Measurements from ENCODE around the gene CACNB4. TPM values are rescaled to one million over a fixed set of nuclear protein-coding genes. Genes with fewer than 3 reads are reported as not detected.

CACNB4 gene
- total RNA-seq, 1 experiment from 2014 or later: 2.0 TPM

- ChIA-PET RAD21 (ENCODE audit: low non-redundant PET in 1 of 2, low total read pairs in 2 of 2, uncharacterized antibody in 2 of 2, unreplicated experiment in 2 of 2) (no interaction called here), POLR2A (no interaction called here), CTCF (no interaction called here)
- Histone ChIP-seq H3K36me3 (ENCODE audit: control insufficient read depth in 1 of 2, insufficient read depth in 2 of 2, low read length in 2 of 2) (no peaks in the 10 kb centered on the region), H3K27me3 (ENCODE audit: insufficient read depth, low read length) (no peaks in the 10 kb centered on the region), H2AFZ (ENCODE audit: low read depth, low read length, poor library complexity, severe bottlenecking) (peak overlapping the region; percentile 29), H4K20me1 (ENCODE audit: insufficient read depth) (no peaks in the 10 kb centered on the region), H3K9ac (ENCODE audit: low read length) (peak overlapping the region; percentile 44), H3K9me2 (ENCODE audit: insufficient read depth) (no peaks in the 10 kb centered on the region), H3K4me1 (ENCODE audit: control insufficient read depth in 1 of 2, insufficient read depth in 2 of 2, low read length in 2 of 2) (peaks cover 0 to 21% of the 10 kb centered on the region in 2 experiments; a peak in 2 of 4 replicates), H3K4me2 (ENCODE audit: low read length) (peak overlapping the region; percentile 80), H3K79me2 (ENCODE audit: insufficient read depth, low read length) (no peaks in the 10 kb centered on the region), H3K9me3 (ENCODE audit: control insufficient read depth in 1 of 2, insufficient read depth in 1 of 2, low read depth in 1 of 2, low read length in 2 of 2) (no peaks in the 10 kb centered on the region), H3K27ac (ENCODE audit: low read depth, low read length) (no peak overlapping the region), H3K4me3 (replicated peaks in 1 of 2; ENCODE audit: low read depth in 1 of 2, low read length in 2 of 2) (peak overlapping the region; percentile 42 to 58)
- intact Hi-C loops (cut with micrococcal nuclease): no loop called here
- DNase-seq (ENCODE audit: low read depth, low spot score) (peak; percentile 13), ATAC-seq (peak; percentile 43)
- no TSS peak for BruUV-seq (replicated peaks)
- no peak for TF ChIP-seq ZFX (IDR thresholded peaks at IDR 0.05)
- TF ChIP-seq MAX (IDR thresholded peaks at IDR 0.05): 0 out of 2 replicates have a peak, but pooled peaks have one; percentile 32
- TF ChIP-seq POLR2AphosphoS5 (IDR thresholded peaks at IDR 0.05; ENCODE audit: low read depth, low read length): 0 out of 2 replicates have a peak, but pooled peaks have one; percentile 18
- 0 out of 2 replicates have a peak, but pooled peaks have one; percentile 22 for TF ChIP-seq CEBPB (IDR thresholded peaks at IDR 0.05; ENCODE audit: low read depth)
- no peak for TF ChIP-seq EGR1 (IDR thresholded peaks at IDR 0.05; ENCODE audit: low read depth)
- TF ChIP-seq TCF7L2 (IDR thresholded peaks at IDR 0.05; ENCODE audit: borderline replicate concordance, extremely low read depth, insufficient read depth, insufficient read length): peak; percentile 55
- TF ChIP-seq JUND (IDR thresholded peaks at IDR 0.05): 0 out of 2 replicates have a peak, but pooled peaks have one; percentile 24
- TF ChIP-seq FOSL1 (IDR thresholded peaks at IDR 0.05; ENCODE audit: low read depth): peak; percentile 38; the same call in 1 of the 2 replicates
Observed at GRCh38 chr2:152097290-152097800, 1.5 kb downstream of the CACNB4 start.

- H3K9me3 ChIP-seq (ENCODE audit: control insufficient read depth in 1 of 2, insufficient read depth in 1 of 2, low read depth in 1 of 2, low read length in 2 of 2): no peaks in the 10 kb centered on the region
- H3K4me3 ChIP-seq (replicated peaks in 1 of 2; ENCODE audit: low read depth in 1 of 2, low read length in 2 of 2): no peak overlapping the region
- no peak for ATAC-seq
- ChIA-PET RAD21 (ENCODE audit: low non-redundant PET in 1 of 2, low total read pairs in 2 of 2, uncharacterized antibody in 2 of 2, unreplicated experiment in 2 of 2) (no interaction called here), CTCF (no interaction called here), POLR2A (no interaction called here)
- H3K4me2 ChIP-seq (ENCODE audit: low read length): no peak overlapping the region
- H2AFZ ChIP-seq (ENCODE audit: low read depth, low read length, poor library complexity, severe bottlenecking): no peak overlapping the region
- no peak for DNase-seq (ENCODE audit: low read depth, low spot score)
- no peaks in the 10 kb centered on the region for H3K9me2 ChIP-seq (ENCODE audit: insufficient read depth)
- no TSS peak for BruUV-seq (replicated peaks)
- H3K9ac ChIP-seq (ENCODE audit: low read length): no peak overlapping the region
- intact Hi-C loops (cut with micrococcal nuclease): no loop called here
- no peak overlapping the region for H3K27ac ChIP-seq (ENCODE audit: low read depth, low read length)
- no peaks in the 10 kb centered on the region for H3K27me3 ChIP-seq (ENCODE audit: insufficient read depth, low read length)
- H3K36me3 ChIP-seq (ENCODE audit: control insufficient read depth in 1 of 2, insufficient read depth in 2 of 2, low read length in 2 of 2): no peaks in the 10 kb centered on the region
- no peaks in the 10 kb centered on the region for H3K79me2 ChIP-seq (ENCODE audit: insufficient read depth, low read length)
- no peaks in the 10 kb centered on the region for H4K20me1 ChIP-seq (ENCODE audit: insufficient read depth)
- H3K4me1 ChIP-seq (ENCODE audit: control insufficient read depth in 1 of 2, insufficient read depth in 2 of 2, low read length in 2 of 2): peaks cover 0 to 21% of the 10 kb centered on the region in 2 experiments; a peak in 2 of 4 replicates
- TF ChIP-seq EZH2phosphoT487 (IDR thresholded peaks at IDR 0.05; ENCODE audit: borderline replicate concordance) (no peak), ATF3 (IDR thresholded peaks at IDR 0.05) (no peak), SRF (IDR thresholded peaks at IDR 0.05; ENCODE audit: low read depth) (no peak), ZNF274 (IDR thresholded peaks at IDR 0.05; ENCODE audit: low read depth, low read length) (no peak), RAD21 (IDR thresholded peaks at IDR 0.05; ENCODE audit: low read depth) (no peak), POLR2AphosphoS5 (IDR thresholded peaks at IDR 0.05; ENCODE audit: low read depth, low read length) (no peak), REST (IDR thresholded peaks at IDR 0.05; ENCODE audit: low read depth) (no peak), EGR1 (IDR thresholded peaks at IDR 0.05; ENCODE audit: low read depth) (no peak), MAX (IDR thresholded peaks at IDR 0.05) (no peak), YY1 (IDR thresholded peaks at IDR 0.05; ENCODE audit: extremely low read depth, insufficient replicate concordance, low read depth, low read length) (no peak)
Observed at GRCh38 chr2:152095146-152095545, 3.7 kb downstream of the CACNB4 start.

Data from HCT116 (cell line).